Measurements from ENCODE around the gene FXYD2.

FXYD2 gene

DNA sequence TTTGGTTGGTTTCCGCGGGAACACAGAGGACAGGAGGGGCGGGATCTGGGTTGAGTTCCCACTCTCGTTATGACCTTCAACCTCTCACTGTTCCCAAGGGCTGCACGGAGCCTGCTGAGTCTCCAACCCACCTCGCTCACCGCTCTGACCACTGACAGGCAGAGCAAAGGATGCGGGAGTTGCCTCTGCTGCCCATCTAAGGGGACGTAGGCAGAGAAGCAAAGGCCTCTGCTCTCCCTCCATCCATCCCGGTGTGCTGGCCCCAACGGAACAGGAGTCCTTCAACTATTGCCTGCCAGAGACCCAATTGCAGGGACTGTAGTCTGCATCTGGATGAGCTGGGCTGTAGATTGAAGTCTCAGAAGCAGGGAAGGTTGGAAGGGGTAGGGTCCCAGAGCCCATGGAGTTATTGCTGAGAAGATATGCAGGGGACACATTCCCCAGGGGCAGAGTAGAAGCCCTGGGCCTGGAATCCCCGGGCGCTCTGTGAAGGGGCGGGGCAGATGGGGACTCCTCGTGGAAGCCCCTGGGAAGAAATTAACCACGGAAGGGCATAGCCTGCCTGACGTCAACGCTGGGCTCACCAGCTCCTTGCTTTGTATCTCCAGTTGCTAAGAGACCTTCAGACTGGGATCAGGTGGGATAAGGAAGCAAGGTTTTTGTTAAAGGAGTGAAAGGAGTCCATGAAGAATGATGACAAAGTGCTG is 12.7 kb upstream of the FXYD2 start:
- H3K27me3 ChIP-seq (ENCODE audit: insufficient read depth, low read length) = no peaks in the 10 kb centered on the region
- no peaks in the 10 kb centered on the region for H3K4me1 ChIP-seq (ENCODE audit: insufficient read depth, low read length, severe bottlenecking)
- TF ChIP-seq, protein P1, sequence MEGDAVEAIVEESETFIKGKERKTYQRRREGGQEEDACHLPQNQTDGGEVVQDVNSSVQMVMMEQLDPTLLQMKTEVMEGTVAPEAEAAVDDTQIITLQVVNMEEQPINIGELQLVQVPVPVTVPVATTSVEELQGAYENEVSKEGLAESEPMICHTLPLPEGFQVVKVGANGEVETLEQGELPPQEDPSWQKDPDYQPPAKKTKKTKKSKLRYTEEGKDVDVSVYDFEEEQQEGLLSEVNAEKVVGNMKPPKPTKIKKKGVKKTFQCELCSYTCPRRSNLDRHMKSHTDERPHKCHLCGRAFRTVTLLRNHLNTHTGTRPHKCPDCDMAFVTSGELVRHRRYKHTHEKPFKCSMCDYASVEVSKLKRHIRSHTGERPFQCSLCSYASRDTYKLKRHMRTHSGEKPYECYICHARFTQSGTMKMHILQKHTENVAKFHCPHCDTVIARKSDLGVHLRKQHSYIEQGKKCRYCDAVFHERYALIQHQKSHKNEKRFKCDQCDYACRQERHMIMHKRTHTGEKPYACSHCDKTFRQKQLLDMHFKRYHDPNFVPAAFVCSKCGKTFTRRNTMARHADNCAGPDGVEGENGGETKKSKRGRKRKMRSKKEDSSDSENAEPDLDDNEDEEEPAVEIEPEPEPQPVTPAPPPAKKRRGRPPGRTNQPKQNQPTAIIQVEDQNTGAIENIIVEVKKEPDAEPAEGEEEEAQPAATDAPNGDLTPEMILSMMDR (IDR thresholded peaks at IDR 0.05; ENCODE audit: low read length) = no peak
- no peak for TF ChIP-seq EZH2 (IDR thresholded peaks at IDR 0.05; ENCODE audit: borderline replicate concordance, low read length)

DNA sequence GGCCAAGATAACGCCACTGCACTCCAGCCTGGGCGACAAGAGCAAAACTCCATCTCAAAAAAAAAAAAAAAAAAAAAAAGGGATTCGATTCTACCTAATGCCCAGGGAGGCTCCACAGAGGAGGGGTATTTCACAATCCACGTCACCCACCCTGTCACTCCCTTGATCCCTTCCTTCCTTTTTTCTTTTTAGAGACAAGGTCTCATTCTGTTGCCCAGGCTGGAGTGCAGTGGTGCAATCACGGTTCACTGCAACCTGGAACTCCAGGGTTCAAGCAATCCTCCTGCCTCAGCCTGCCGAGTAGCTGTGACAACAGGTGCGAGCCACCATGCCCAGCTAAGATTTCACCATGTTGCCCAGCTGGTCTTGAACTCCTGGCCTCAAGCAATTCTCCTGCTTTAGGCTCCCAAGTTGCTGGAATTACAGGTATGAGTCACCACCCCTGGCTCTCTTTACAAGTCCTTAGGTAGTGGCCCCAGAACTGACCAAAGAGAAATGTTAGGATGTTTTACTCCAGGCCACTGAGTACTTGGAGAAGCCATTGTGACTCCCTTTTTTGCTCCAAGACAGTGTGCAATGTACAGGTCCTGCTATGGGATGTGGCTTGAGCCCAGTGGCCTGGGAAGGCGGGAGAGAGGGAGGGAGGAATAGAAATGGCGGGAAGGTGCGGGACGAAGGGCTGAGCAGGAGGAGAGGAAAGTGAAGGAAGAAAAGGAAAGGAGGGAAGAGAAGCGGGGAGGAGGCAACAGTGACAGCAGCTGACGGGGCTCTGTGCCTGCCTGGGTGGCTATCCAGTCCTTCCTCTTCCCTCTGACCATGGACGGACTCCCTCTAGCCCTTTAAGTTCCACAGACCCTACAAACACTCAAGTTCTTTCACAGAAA is 11.8 kb upstream of the FXYD2 start:
- no peak overlapping the region for H3K27ac ChIP-seq (ENCODE audit: low read depth, low read length, poor library complexity, severe bottlenecking)
- no peak for TF ChIP-seq EZH2 (IDR thresholded peaks at IDR 0.05; ENCODE audit: borderline replicate concordance, low read length)
- TF ChIP-seq, protein P1 (IDR thresholded peaks at IDR 0.05; ENCODE audit: low read length) = no peak
- H3K36me3 ChIP-seq (ENCODE audit: insufficient read depth, low read length) = no peaks in the 10 kb centered on the region

More for the DNA sequence above, 12.7 kb upstream of the FXYD2 start:
- Histone ChIP-seq H3K4me2 (ENCODE audit: low read length) (no peak overlapping the region), H3K79me2 (ENCODE audit: insufficient read depth, low read length) (no peaks in the 10 kb centered on the region), H2AFZ (ENCODE audit: low read length) (no peak overlapping the region), H4K20me1 (ENCODE audit: insufficient read depth, low read length) (no peaks in the 10 kb centered on the region), H3K4me3 (ENCODE audit: low read depth, low read length, poor library complexity, severe bottlenecking) (no peak overlapping the region), H3K27ac (ENCODE audit: low read depth, low read length, poor library complexity, severe bottlenecking) (no peak overlapping the region), H3K9me2 (ENCODE audit: low read depth, low read length) (no peaks in the 10 kb centered on the region), H3K9ac (ENCODE audit: low read length) (no peak overlapping the region), H3K9me3 (ENCODE audit: low read length) (no peaks in the 10 kb centered on the region), H3K36me3 (ENCODE audit: insufficient read depth, low read length) (no peaks in the 10 kb centered on the region), H3F3A (ENCODE audit: insufficient read depth, low read length) (no peaks in the 10 kb centered on the region)

DNA sequence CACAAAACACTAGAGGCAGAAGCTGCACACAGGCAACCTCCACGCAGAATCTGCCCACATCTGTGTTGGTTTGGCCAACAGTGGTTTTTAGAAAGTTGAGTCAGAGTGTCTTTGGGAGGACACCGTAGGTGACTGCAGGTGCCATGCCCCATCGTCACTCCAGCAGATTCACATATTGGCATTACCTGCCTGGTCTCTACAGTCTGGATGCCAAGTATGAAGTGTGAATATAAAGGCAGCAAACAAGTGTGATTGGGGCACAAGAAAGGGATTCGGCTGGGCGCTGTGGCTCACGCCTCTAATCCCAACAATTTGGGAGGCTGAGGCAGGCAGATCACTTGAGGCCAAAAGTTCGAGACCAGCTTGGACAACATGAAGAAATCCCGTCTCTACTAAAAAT is 11.0 kb upstream of the FXYD2 start:
- H3F3A ChIP-seq (ENCODE audit: insufficient read depth, low read length) = no peaks in the 10 kb centered on the region
- no peak for TF ChIP-seq EZH2 (IDR thresholded peaks at IDR 0.05; ENCODE audit: borderline replicate concordance, low read length)
- TF ChIP-seq, protein P1 (IDR thresholded peaks at IDR 0.05; ENCODE audit: low read length) = no peak
- no peak overlapping the region for H2AFZ ChIP-seq (ENCODE audit: low read length)
- H3K27me3 ChIP-seq (ENCODE audit: insufficient read depth, low read length) = no peaks in the 10 kb centered on the region
- no peak overlapping the region for H3K27ac ChIP-seq (ENCODE audit: low read depth, low read length, poor library complexity, severe bottlenecking)
- no peaks in the 10 kb centered on the region for H3K79me2 ChIP-seq (ENCODE audit: insufficient read depth, low read length)
- H3K9me2 ChIP-seq (ENCODE audit: low read depth, low read length) = no peaks in the 10 kb centered on the region
- H4K20me1 ChIP-seq (ENCODE audit: insufficient read depth, low read length) = no peaks in the 10 kb centered on the region
- H3K9ac ChIP-seq (ENCODE audit: low read length) = no peak overlapping the region
- no peak overlapping the region for H3K4me3 ChIP-seq (ENCODE audit: low read depth, low read length, poor library complexity, severe bottlenecking)
- no peaks in the 10 kb centered on the region for H3K4me1 ChIP-seq (ENCODE audit: insufficient read depth, low read length, severe bottlenecking)
- H3K4me2 ChIP-seq (ENCODE audit: low read length) = no peak overlapping the region
- H3K36me3 ChIP-seq (ENCODE audit: insufficient read depth, low read length) = no peaks in the 10 kb centered on the region
- no peaks in the 10 kb centered on the region for H3K9me3 ChIP-seq (ENCODE audit: low read length)

More for the DNA sequence above, 11.8 kb upstream of the FXYD2 start:
- H3K27me3 ChIP-seq (ENCODE audit: insufficient read depth, low read length) = no peaks in the 10 kb centered on the region
- H3K4me2 ChIP-seq (ENCODE audit: low read length) = no peak overlapping the region
- no peak overlapping the region for H3K4me3 ChIP-seq (ENCODE audit: low read depth, low read length, poor library complexity, severe bottlenecking)
- H3K4me1 ChIP-seq (ENCODE audit: insufficient read depth, low read length, severe bottlenecking) = no peaks in the 10 kb centered on the region
- H3K9me3 ChIP-seq (ENCODE audit: low read length) = no peaks in the 10 kb centered on the region
- no peak overlapping the region for H2AFZ ChIP-seq (ENCODE audit: low read length)
- no peaks in the 10 kb centered on the region for H3K79me2 ChIP-seq (ENCODE audit: insufficient read depth, low read length)
- H3K9me2 ChIP-seq (ENCODE audit: low read depth, low read length) = no peaks in the 10 kb centered on the region
- no peak overlapping the region for H3K9ac ChIP-seq (ENCODE audit: low read length)
- no peaks in the 10 kb centered on the region for H4K20me1 ChIP-seq (ENCODE audit: insufficient read depth, low read length)
- H3F3A ChIP-seq (ENCODE audit: insufficient read depth, low read length) = no peaks in the 10 kb centered on the region
